GM21825 (cell line): ENCODE results near the gene SDK2.

ENCODE experiments used
- ATAC-seq: cut with Tn5 transposase; IDR thresholded peaks from one replicate; pipeline ENCODE4 v1.9.1; 2021; ENCODE audit warnings: mild to moderate bottlenecking, moderate library complexity; ENCODE audit not compliant: unreplicated experiment

SDK2 gene

DNA sequence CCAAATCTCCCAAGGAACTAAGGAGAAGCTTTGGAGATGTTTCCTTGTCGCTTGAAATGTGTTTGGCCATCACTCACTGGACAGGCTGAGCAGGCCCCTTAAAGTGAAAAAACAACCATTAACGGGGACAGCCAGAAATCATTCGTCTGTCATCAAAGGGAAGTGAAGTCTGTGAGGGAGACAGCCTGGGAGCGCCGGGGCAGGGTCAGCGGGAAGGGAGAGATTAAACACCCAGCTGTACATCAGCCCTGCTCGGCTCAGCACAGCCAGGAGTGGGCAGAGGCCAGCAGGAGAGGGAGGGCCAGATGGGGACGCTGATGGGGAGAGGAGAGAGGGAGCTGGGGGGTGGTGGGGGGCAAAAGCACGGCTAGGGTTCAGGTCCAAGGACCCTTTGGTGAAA, 105.1 kb downstream of the SDK2 start:
- no peak for ATAC-seq

- ATAC-seq = no peak
These were observed 105.8 kb downstream of the SDK2 start for GRCh38 chr17:73538445-73538844.

DNA sequence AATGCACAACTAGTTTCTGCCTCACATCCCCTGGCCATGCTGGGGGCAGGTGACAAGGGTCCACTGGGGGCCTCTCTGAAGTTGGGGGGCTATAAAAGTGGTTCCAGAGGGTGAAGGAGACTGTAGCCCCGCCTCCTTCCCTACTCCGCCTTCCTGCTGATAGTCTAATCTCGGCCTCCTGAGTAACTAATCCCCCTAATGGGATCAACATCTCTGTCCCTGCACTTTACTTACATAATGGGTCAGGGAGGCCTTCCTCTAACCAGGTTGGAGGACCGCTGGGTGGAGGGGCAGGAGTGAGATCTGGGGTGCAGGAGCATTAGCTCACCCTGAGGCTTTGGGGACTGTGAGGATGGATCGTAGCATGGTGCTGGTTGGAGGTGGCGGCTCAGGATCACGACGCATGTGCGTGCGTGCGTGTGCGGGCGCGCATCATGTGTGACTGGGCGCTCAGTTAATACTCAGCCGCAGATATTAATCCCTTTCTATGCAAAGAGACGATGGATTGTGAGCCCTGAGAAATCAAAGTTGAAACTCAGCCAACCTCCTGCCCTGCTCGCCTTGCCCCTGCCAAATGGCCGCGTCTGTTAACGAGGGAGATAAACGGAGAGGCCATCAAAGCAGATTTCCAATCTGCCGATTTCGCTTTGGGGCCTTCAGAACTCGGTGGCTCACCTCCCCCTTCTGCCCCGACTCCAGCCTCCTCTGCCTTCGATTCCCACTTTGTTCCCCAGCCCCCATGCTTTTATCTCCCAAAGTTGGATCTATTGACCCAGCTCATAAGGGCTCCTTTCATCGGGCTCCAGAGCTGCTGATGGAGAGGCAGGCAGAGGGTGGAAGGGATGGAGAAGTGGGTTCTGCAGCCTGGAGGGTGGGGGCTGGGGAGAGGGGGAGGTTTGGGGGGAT, 107.3 kb downstream of the SDK2 start:
- ATAC-seq = no peak

DNA sequence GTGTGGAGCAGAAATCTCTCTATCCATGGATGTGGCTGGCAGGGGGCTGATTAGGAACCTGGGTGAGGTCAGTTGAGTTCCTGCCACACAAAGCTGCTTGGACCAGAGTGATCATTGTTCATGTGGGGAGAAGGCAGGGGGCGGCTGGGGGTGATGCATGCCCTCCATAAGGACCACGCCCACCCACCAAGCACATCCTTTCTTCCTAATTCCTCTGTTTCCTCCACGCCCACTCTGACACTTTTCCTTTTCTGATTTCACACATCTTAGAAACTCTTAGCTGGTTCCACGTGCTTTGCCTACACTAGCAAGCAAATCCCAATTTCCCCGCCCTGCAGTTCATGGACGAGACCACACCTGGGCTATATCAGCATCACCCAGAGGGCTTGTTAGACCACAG, 108.5 kb downstream of the SDK2 start:
- ATAC-seq = no peak

- ATAC-seq = no peak
These were observed 109.9 kb downstream of the SDK2 start for GRCh38 chr17:73534209-73534909.

DNA sequence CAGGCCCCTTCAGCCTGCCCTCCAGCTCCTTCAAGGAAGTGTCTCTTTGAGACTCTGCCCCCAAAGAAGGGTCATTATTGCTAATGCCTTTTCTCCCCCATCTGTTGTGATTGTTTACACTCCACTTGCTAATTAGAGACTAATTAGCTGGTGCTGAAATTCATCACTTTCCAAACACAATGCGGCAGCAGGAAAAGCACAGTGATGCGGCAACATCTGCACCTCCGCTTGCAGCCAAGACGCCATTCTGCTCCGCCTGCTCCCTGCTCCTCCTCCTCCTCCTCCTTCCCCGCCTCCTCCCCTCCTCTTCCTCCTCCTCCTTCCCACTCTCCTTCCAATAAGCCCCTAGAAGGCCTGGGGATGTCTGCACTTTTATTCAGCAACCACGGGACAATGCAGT, 110.5 kb downstream of the SDK2 start:
- ATAC-seq = no peak

DNA sequence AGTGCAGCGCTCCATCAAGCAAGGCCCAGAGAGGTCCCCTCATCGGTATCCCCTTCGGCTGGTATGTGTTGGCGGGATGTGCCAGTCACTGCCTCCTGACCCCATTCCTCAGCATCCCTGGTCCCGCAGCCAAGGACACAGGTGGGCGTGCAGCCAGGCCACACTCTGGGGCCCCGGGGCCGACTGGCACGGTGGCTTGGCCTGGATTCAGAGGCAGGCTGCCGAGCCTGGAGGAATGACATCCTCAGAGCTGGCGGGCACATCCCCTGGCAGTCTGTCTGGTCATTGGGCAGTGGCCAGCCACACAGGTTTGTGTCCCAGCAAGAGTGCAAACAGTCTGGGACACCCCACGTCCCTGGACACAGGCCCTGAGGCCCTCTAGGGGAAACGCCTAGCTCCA, 111.1 kb downstream of the SDK2 start:
- no peak for ATAC-seq

- ATAC-seq = no peak
These were observed 111.8 kb downstream of the SDK2 start for GRCh38 chr17:73532421-73532901.

GRCh38 chr17:73531158-73531557, 113.1 kb downstream of the SDK2 start:
- ATAC-seq = no peak

DNA sequence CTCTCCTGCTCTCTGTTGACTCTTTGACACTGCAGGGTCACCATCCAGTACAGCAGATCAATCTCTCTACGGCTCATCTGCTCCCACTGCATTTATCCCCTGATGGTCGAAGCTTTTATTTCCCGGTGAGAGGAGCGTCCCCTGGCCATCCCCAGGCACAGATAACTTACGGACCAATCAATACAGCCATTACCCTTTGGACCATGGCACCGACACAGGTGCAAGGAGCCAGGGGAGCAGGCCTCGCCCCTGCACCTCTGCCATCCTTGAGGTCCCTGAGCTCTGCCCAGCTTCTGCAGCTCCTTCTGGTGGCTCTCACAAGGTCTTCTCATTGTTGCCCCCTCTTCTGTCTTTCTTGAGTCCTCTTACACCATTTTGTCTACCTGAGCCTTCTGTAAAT, 115.6 kb downstream of the SDK2 start:
- no peak for ATAC-seq

DNA sequence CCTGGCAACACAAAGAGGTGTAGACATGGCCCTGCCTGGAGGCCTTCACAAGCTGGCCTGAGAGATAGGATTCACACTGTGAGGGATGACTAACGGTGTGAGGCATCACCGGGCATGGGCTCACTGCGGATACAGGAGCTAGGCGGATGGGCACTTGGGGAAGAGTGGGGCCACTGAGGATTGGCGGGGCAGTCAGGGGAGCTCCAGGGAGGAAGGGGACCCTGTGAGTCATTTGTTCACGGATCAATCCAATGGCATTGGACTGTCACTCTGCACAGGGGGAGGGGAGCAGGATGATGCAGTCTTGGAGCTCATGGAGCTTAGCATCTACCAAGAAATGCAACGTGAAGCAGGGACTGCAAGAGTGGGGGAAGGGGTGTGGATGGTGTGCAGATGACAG, 117.3 kb downstream of the SDK2 start:
- no peak for ATAC-seq

DNA sequence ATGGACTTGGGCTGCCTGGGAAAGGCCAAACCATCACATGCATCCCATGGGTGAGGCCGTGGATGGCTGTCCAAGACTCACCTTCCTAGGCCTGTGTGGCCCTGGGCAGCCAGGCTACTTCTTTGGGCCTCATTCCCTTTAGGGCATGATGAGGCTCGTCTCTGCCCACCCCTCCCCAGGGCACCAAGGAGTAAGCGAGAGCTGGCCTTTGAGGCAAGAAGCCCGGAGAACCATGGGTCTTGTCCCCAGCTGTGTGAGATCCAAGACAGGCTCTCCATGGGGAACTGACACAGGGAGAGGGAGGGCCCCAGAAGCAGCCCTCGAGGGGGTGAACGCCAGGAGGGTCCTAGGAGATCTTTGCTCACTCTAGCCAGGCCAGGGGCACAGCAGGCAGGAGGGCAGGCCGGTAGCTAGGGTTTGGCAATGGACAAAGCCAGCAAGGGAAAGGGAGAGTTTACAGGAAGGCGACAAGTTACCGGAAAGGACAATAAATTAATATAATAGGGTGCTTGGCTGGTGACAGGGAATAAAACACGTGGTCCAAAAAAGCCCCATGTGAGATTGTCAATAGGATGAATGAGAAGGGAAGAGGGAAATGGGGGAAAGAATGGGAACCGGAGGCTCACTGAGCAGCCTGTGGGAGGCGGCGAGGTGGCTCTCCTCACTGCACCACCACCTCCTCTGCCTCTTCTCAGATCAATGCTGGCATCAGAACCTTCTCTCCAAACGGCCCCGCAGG, 119.1 kb downstream of the SDK2 start:
- ATAC-seq = no peak

- ATAC-seq = no peak
These were observed 121.5 kb downstream of the SDK2 start for GRCh38 chr17:73522696-73523095.

- no peak for ATAC-seq
These were observed 122.1 kb downstream of the SDK2 start for GRCh38 chr17:73522107-73522506.

DNA sequence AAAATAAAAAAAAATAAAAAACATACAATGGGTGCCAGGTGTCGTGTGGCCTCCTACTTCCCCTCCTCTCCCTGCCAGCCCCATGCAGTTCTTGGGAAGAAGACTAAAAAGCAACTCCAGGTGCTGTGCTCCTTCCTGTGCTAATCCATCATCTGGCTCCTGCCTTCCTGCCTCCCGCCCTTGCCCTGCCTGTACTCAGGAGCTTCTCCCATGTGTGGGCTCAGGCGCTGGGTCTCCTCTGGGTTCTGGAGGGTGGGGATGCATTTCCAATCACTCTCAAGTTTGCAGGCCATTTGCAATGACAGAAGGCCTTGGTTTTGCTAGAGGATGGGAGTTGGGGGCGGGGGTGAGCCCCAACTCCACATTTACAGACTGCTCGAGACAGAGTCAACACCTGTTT, 122.9 kb downstream of the SDK2 start:
- no peak for ATAC-seq

GRCh38 chr17:73520369-73520761, 123.9 kb downstream of the SDK2 start:
- ATAC-seq = no peak

DNA sequence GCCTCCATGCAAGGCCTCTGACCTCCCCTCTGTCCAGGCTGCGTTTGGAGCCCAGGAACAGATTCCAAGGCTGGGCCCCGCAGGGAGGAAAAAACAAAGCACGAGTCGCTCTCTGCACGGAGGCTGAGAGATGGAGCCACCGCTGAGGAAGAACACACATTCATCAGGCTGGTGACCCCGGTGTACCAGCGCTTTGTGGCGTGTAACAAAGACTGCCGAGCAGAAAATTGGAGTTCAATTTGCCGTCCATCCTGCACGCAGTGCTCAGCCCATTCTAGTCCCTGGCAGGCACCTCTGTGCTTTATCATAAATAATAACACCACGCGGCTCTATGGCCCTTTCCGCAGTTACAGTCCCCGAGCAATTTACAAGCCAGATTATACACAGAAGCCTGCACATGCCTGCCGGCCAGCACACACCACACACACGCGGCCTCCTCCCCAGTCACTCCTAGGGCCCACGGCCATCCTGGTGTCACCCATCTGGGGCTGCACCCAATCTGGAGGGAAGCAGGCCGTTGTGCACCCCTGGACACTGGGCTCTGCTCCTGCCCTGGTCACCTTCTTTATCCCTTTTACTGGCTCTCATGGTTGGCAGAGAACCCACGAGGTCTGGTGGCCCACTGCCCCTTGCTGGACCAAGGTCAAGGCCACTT, 124.4 kb downstream of the SDK2 start:
- no peak for ATAC-seq

GRCh38 chr17:73519011-73519410, 125.2 kb downstream of the SDK2 start:
- ATAC-seq = no peak

- no peak for ATAC-seq
These were observed 127.8 kb downstream of the SDK2 start for GRCh38 chr17:73516431-73516830.

GRCh38 chr17:73514146-73514863, 129.9 kb downstream of the SDK2 start:
- ATAC-seq = no peak
